D341Med (cell line): Measurements from ENCODE around the gene EMP2.
"Not testable (repeated sequence)": the region's sequence is repeated elsewhere in the genome, so short reads cannot be mapped to it uniquely, and the experiment has no call there.

ENCODE experiments used
- DNase-seq: peaks from one replicate; pipeline ENCODE4 v3.0.0; 2012; ENCODE audit warnings: low spot score

The EMP2 gene

GRCh38 chr16:10578474-10579316 is 1.7 kb downstream of the EMP2 start:
- DNase-seq: peak; percentile 49

GRCh38 chr16:10577305-10578202 is 2.8 kb downstream of the EMP2 start:
- DNase-seq: no peak

- no peak for DNase-seq
Measured at GRCh38 chr16:10576390-10577304, 3.8 kb downstream of the EMP2 start.

GRCh38 chr16:10575506-10576130 is 4.8 kb downstream of the EMP2 start:
- DNase-seq: no peak

- no peak for DNase-seq
Measured at GRCh38 chr16:10572611-10573010, 7.8 kb downstream of the EMP2 start.

GRCh38 chr16:10571354-10571753 is 9.0 kb downstream of the EMP2 start:
- DNase-seq: no peak

- no peak for DNase-seq
Measured at GRCh38 chr16:10569621-10570020, 10.8 kb downstream of the EMP2 start.

GRCh38 chr16:10566613-10567012 is 13.8 kb downstream of the EMP2 start:
- DNase-seq: no peak

- DNase-seq: no peak
Measured at GRCh38 chr16:10565167-10565566, 15.2 kb downstream of the EMP2 start.

- DNase-seq: no peak
Measured at GRCh38 chr16:10564591-10564990, 15.8 kb downstream of the EMP2 start.

- DNase-seq: no peak
Measured at GRCh38 chr16:10562361-10562899, 18.0 kb downstream of the EMP2 start.

- DNase-seq: no peak
Measured at GRCh38 chr16:10561425-10561824, 19.0 kb downstream of the EMP2 start.

GRCh38 chr16:10561001-10561400 is 19.4 kb downstream of the EMP2 start:
- no peak for DNase-seq

GRCh38 chr16:10559792-10560191 is 20.6 kb downstream of the EMP2 start:
- not testable (repeated sequence) for DNase-seq

GRCh38 chr16:10558746-10559641 is 21.4 kb downstream of the EMP2 start:
- no peak for DNase-seq

- DNase-seq: no peak
Measured at GRCh38 chr16:10558305-10558704, 22.1 kb downstream of the EMP2 start.

GRCh38 chr16:10557750-10558149 is 22.6 kb downstream of the EMP2 start:
- DNase-seq: no peak

- no peak for DNase-seq
Measured at GRCh38 chr16:10556236-10556635, 24.2 kb downstream of the EMP2 start.

- DNase-seq: no peak
Measured at GRCh38 chr16:10554569-10554968, 25.8 kb downstream of the EMP2 start.

GRCh38 chr16:10552998-10553491 is 27.4 kb downstream of the EMP2 start:
- no peak for DNase-seq
